Measurements from ENCODE around the gene FBN2. TPM values are rescaled to one million over a fixed set of nuclear protein-coding genes. Genes with fewer than 3 reads are reported as not detected.

FBN2 gene
- total RNA-seq, 1 donor from 2014 or later: 0.49 TPM

GRCh38 chr5:128470663-128471062 lies 67.4 kb downstream of the FBN2 start:
- DNase-seq (ENCODE audit: extremely low spot score in 2 of 2): no peak
- H3K4me3 ChIP-seq: no peak overlapping the region
- H3K36me3 ChIP-seq: no peaks in the 10 kb centered on the region
- intact Hi-C loops (cut with DNase I): no loop called here
- no peaks in the 10 kb centered on the region for H3K27me3 ChIP-seq
- no peak overlapping the region for H3K27ac ChIP-seq
- H3K9me3 ChIP-seq: no peaks in the 10 kb centered on the region
- TF ChIP-seq, protein P1, sequence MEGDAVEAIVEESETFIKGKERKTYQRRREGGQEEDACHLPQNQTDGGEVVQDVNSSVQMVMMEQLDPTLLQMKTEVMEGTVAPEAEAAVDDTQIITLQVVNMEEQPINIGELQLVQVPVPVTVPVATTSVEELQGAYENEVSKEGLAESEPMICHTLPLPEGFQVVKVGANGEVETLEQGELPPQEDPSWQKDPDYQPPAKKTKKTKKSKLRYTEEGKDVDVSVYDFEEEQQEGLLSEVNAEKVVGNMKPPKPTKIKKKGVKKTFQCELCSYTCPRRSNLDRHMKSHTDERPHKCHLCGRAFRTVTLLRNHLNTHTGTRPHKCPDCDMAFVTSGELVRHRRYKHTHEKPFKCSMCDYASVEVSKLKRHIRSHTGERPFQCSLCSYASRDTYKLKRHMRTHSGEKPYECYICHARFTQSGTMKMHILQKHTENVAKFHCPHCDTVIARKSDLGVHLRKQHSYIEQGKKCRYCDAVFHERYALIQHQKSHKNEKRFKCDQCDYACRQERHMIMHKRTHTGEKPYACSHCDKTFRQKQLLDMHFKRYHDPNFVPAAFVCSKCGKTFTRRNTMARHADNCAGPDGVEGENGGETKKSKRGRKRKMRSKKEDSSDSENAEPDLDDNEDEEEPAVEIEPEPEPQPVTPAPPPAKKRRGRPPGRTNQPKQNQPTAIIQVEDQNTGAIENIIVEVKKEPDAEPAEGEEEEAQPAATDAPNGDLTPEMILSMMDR (IDR thresholded peaks at IDR 0.05): no peak
- no peak for TF ChIP-seq POLR2AphosphoS5 (IDR thresholded peaks at IDR 0.05; ENCODE audit: insufficient read depth in 1 of 2, low read depth in 1 of 2)
- no peak for TF ChIP-seq POLR2A (IDR thresholded peaks at IDR 0.05)
- no peaks in the 10 kb centered on the region for H3K4me1 ChIP-seq

- intact Hi-C loops (cut with DNase I): no loop called here
- Histone ChIP-seq H3K4me1 (no peaks in the 10 kb centered on the region), H3K36me3 (no peaks in the 10 kb centered on the region), H3K27ac (no peak overlapping the region), H3K9me3 (no peaks in the 10 kb centered on the region), H3K4me3 (no peak overlapping the region), H3K27me3 (no peaks in the 10 kb centered on the region)
- TF ChIP-seq POLR2A (IDR thresholded peaks at IDR 0.05) (no peak), POLR2AphosphoS5 (IDR thresholded peaks at IDR 0.05; ENCODE audit: insufficient read depth in 1 of 2, low read depth in 1 of 2) (no peak)
- TF ChIP-seq, protein P1 (IDR thresholded peaks at IDR 0.05): no peak
- DNase-seq (ENCODE audit: extremely low spot score in 2 of 2): no peak
These were observed 68.1 kb downstream of the FBN2 start for GRCh38 chr5:128469912-128470311.

GRCh38 chr5:128466980-128467379 lies 71.1 kb downstream of the FBN2 start:
- Histone ChIP-seq H3K27me3 (no peaks in the 10 kb centered on the region), H3K36me3 (no peaks in the 10 kb centered on the region), H3K9me3 (no peaks in the 10 kb centered on the region), H3K4me1 (no peaks in the 10 kb centered on the region), H3K27ac (no peak overlapping the region), H3K4me3 (no peak overlapping the region)
- DNase-seq (ENCODE audit: extremely low spot score in 2 of 2): no peak
- intact Hi-C loops (cut with DNase I): no loop called here
- no peak for TF ChIP-seq POLR2AphosphoS5 (IDR thresholded peaks at IDR 0.05; ENCODE audit: insufficient read depth in 1 of 2, low read depth in 1 of 2)
- TF ChIP-seq, protein P1 (IDR thresholded peaks at IDR 0.05): no peak
- no peak for TF ChIP-seq POLR2A (IDR thresholded peaks at IDR 0.05)

DNA sequence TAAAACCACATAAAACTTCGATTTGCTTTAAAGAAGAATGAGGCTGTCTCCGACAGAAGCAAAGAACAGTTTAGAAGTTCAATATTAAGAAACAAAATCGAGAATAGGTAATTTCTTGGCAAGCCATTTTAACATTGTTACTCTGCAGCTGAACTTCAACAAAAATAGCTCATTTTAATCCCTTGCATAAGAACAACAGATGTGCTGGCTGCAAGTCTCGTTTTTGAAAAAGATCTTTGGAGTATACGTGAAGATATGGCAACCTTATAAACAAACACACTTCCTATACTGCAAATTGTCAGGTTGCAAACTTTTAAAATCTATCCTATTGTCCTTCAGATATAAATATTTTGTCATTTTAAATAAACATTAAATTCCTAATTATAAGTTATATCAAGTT lies 71.5 kb downstream of the FBN2 start:
- Histone ChIP-seq H3K27ac (no peak overlapping the region), H3K36me3 (no peaks in the 10 kb centered on the region), H3K4me1 (no peaks in the 10 kb centered on the region), H3K27me3 (no peaks in the 10 kb centered on the region), H3K9me3 (no peaks in the 10 kb centered on the region), H3K4me3 (no peak overlapping the region)
- no peak for DNase-seq (ENCODE audit: extremely low spot score in 2 of 2)
- intact Hi-C loops (cut with DNase I): no loop called here
- TF ChIP-seq POLR2A (IDR thresholded peaks at IDR 0.05): no peak
- TF ChIP-seq, protein P1 (IDR thresholded peaks at IDR 0.05): no peak
- no peak for TF ChIP-seq POLR2AphosphoS5 (IDR thresholded peaks at IDR 0.05; ENCODE audit: insufficient read depth in 1 of 2, low read depth in 1 of 2)

GRCh38 chr5:128464596-128464995 lies 73.4 kb downstream of the FBN2 start:
- TF ChIP-seq, protein P1 (IDR thresholded peaks at IDR 0.05): no peak
- no peak for TF ChIP-seq POLR2A (IDR thresholded peaks at IDR 0.05)
- no peak for TF ChIP-seq POLR2AphosphoS5 (IDR thresholded peaks at IDR 0.05; ENCODE audit: insufficient read depth in 1 of 2, low read depth in 1 of 2)

More at GRCh38 chr5:128464596-128464995, 73.4 kb downstream of the FBN2 start:
- Histone ChIP-seq H3K27ac (no peak overlapping the region), H3K36me3 (no peaks in the 10 kb centered on the region), H3K27me3 (no peaks in the 10 kb centered on the region), H3K9me3 (no peaks in the 10 kb centered on the region), H3K4me3 (no peak overlapping the region), H3K4me1 (no peaks in the 10 kb centered on the region)
- DNase-seq (ENCODE audit: extremely low spot score in 2 of 2): no peak
- intact Hi-C loops (cut with DNase I): no loop called here
